ENCODE measurements around the gene IFITM1.
A peak's percentile ranks its signal among the peaks of the same experiment; 100 is the strongest.

The IFITM1 gene

DNA sequence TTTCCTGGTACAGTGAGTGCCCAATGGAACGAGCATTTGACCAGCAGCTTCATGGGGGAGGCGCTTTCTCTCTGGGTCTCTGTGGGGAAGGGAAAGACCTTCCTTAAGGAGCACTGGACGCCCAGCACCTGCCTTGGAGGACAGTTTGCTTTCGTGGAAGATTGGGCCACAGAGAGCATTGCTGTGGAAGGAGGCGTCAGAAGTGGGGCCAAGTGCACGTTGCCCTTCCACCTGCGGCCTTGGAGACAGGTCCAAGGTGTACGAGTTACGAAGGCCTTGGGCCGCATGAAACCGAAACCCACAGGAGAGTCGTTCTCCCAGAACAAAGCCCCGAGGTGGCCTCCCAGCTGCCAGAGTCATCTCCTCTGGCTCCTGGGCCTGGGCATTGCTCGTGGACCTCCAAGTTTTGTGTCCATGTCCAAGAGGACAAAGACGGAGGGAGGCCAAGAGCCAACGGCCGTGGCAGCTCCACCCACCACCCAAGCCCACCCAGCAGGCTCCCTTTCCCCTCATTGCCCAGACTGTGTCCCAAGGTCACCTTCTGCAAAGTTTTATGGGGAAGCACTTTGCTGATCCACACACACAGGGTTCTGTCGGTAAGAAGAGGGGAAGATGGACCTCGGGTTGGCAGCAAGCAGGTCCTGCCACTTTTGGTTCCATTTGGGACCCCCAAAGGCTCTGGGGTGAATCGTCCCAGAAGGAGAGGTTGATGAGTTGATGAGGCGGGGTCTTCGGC is 41.5 kb upstream of the IFITM1 start:
- TF ChIP-seq, protein P1, sequence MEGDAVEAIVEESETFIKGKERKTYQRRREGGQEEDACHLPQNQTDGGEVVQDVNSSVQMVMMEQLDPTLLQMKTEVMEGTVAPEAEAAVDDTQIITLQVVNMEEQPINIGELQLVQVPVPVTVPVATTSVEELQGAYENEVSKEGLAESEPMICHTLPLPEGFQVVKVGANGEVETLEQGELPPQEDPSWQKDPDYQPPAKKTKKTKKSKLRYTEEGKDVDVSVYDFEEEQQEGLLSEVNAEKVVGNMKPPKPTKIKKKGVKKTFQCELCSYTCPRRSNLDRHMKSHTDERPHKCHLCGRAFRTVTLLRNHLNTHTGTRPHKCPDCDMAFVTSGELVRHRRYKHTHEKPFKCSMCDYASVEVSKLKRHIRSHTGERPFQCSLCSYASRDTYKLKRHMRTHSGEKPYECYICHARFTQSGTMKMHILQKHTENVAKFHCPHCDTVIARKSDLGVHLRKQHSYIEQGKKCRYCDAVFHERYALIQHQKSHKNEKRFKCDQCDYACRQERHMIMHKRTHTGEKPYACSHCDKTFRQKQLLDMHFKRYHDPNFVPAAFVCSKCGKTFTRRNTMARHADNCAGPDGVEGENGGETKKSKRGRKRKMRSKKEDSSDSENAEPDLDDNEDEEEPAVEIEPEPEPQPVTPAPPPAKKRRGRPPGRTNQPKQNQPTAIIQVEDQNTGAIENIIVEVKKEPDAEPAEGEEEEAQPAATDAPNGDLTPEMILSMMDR (IDR thresholded peaks at IDR 0.05): no peak

DNA sequence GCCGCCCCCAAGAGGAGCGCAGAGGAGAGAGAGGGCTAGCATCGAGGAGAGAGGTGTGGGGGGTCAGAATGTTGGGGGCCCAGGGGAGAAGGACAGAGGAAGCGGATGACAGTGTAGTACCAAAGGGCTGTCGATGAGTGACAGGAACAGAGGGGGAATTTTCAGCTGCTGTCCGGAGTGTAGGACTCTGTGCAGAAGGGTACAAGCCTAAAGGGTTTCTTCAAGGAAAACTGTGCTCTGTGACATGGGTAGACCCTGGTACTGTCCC is 41.0 kb upstream of the IFITM1 start:
- TF ChIP-seq, protein P1 (IDR thresholded peaks at IDR 0.05): no peak

DNA sequence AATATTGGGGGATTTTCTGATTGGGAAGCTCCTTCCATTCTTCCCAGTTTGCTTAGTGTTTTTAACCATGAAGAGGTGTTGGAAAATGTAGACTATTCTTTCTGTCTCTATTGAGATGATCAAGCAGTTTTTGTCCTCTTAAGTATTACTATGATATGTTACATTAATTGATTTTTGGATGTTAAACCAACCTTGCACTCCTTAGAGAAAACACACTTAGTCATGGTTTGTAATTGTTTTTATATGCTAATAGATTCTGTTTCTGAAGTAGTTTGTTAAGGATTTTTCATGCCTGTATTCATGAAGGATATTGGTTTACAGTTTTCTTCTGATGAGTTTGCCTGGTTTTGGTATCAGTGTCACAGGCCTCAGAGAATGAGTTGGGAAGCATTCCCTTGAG is 37.6 kb upstream of the IFITM1 start:
- TF ChIP-seq, protein P1 (IDR thresholded peaks at IDR 0.05): no peak

DNA sequence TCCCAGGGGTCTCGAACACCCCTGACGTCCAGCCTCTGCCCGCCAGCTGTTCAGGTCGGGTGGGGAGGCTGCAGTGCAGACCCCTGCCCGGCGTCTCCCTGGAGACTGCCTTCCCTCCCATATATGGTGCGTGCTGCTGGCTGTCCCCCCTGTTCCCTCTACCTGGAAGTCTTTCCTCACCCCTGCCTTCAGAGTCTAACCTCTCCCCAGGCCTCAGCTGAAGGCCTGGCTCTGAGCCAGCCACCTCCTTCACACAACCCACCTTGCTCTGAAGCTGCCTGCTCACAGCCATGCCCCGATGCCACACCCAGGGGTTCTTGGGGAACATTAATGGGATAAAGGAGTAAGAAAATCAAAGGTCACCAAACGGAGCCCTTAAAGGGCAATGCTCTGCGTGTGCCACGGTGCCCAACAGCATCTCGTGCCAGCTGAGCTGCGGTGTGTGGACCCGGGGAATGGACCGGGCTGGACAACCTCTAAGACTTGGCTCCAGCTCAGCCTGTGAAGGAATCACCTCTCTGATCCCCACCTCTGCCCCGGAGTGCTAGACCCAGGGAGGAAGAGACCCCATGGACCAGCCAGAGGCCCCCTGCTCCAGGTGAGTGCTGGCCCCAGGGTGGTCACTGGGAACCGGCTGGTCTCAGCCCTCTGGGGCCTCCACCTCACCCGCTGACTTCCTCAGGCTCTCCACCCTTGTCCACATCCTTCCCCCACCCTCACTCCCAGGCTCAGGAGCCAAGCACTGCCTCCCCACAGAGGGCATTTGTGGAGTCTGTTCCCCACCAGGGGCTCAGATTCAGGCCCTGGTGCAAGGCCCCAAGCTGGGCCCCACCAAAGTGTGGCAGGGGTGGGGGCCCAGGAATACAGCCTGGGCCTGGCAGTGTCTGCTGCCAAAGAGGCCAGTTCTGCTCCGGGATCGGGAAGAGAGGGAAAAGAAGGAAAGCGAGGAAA is 35.6 kb upstream of the IFITM1 start, which contains the start of gene NLRP6:
TSS of gene NLRP6 (plus strand) at position 407 of the 951 bp plus-strand sequence. CDS start at position 570, 163 bp downstream.
- TF ChIP-seq, protein P1 (IDR thresholded peaks at IDR 0.05): no peak

DNA sequence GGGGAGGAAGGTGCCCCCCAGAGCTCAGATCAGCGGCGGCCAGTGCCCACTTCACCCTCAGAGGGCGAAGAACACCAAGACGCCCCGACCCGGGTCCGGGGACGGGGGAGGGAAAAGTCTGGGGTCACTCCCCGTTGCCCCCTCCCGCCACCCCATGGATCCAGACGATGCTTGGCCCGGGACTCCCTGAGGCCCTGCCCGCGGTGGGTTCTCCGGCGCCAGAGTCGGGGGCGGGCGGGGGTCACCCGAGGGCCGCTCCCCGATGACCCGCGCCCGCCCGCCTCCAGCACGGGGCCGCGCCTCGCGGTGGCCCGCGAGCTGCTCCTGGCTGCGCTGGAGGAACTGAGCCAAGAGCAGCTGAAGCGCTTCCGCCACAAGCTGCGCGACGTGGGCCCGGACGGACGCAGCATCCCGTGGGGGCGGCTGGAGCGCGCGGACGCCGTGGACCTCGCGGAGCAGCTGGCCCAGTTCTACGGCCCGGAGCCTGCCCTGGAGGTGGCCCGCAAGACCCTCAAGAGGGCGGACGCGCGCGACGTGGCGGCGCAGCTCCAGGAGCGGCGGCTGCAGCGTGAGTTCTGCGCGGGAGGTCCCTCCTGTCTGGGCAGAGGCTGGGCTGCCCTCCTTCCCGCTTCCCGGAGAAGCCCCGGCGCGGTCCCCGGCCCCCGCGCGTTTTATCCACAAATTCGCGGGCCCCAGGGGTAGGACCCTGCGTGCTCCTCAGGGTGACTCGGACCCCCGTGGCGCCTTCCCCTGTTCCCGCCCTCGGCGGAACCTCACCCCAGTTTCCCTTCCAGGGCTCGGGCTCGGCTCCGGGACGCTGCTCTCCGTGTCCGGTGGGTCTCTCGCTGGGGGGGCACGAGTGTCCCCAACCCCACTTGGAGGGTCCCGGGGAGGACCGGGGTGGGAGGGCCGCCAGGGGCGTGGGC is 34.5 kb upstream of the IFITM1 start:
- TF ChIP-seq, protein P1 (IDR thresholded peaks at IDR 0.05): no peak

DNA sequence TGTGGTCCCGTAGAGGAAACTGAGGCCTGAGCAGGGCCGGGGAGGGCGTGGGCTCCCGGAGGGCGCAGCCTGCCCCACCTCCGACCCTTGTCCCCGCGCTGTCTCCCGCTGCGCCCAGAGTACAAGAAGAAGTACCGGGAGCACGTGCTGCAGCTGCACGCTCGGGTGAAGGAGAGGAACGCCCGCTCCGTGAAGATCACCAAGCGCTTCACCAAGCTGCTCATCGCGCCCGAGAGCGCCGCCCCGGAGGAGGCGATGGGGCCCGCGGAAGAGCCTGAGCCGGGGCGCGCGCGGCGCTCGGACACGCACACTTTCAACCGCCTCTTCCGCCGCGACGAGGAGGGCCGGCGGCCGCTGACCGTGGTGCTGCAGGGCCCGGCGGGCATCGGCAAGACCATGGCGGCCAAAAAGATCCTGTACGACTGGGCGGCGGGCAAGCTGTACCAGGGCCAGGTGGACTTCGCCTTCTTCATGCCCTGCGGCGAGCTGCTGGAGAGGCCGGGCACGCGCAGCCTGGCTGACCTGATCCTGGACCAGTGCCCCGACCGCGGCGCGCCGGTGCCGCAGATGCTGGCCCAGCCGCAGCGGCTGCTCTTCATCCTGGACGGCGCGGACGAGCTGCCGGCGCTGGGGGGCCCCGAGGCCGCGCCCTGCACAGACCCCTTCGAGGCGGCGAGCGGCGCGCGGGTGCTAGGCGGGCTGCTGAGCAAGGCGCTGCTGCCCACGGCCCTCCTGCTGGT is 33.7 kb upstream of the IFITM1 start:
- TF ChIP-seq, protein P1 (IDR thresholded peaks at IDR 0.05): 0 out of 2 replicates have a peak, but pooled peaks have one; percentile 22
